Erythroblast (primary cell): ENCODE results near the gene CD300LF.

Source experiments
- GATA1 ChIP-seq: IDR thresholded peaks from 2 replicates; pipeline ENCODE4 v1.6.1; 2011; ENCODE audit warnings: low read depth, mild to moderate bottlenecking, control low read depth, low read length, moderate library complexity
- POLR2A ChIP-seq: IDR thresholded peaks from 2 replicates; pipeline ENCODE4 v1.6.1; 2011; ENCODE audit warnings: mild to moderate bottlenecking, low read length

- TF ChIP-seq POLR2A (no peak), GATA1 (no peak)
Measured at GRCh38 chr17:74694081-74694480, 18.6 kb downstream of the CD300LF start.
